IPS-18c (cell line): ENCODE results near the gene NAT10.
"Not testable (repeated sequence)": the region's sequence is repeated elsewhere in the genome, so short reads cannot be mapped to it uniquely, and the experiment has no call there.

Experiments used
- H3K4me3 ChIP-seq: 2 replicates; pipeline ENCODE4 v1.7.0; 2013; ENCODE audit warnings: low read depth, mild to moderate bottlenecking, low read length, moderate library complexity; ENCODE audit not compliant: insufficient read depth
- H3K9me3 ChIP-seq: one replicate; pipeline ENCODE4 v1.6.1; 2013; ENCODE audit warnings: mild to moderate bottlenecking, low read length, moderate library complexity; ENCODE audit not compliant: control insufficient read depth, insufficient read depth

The NAT10 gene

DNA sequence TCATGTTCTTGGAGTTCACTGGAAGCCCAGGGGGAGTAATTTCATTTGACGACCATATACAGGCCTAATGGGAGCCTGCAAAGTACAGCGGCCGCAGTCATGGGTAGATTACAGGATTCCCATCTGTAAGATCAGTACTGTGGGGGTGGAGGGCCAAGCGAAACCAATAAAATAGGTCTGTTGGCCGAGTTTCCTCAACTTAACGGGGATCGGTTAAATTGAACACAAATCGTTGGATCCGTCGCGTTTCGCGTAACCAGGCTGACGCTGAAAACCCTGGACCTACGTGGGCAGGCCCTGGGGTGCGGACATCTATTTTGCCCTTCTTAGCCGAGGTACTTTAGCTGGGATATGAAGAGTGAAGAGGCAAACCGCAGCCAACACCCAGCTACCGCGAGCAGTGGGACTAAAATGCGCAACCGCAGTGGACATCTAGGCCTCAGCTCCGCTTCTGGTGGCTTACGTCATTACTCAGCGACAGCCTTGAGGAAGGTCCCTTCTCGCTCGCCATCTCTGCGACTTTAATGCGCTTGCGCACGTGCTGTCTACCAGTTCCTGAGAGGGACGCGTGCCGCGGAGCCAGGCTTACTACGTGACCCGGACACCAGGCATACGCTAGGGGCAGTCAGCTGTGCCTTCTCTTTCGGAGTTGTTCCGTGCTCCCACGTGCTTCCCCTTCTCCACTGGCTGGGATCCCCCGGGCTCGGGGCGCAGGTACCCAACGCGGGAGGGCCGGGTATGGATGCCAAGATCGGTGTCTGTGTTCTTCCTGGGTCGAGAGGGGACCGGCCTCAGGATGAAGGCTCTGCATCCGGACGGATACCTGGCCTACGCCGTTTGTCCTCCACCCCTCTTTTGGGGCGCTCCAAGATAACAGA, at the start of gene NAT10:
Gene NAT10 (plus strand): TSS at position 551 of the 878 bp plus-strand sequence. CDS start 2,597 bp downstream, outside the sequence.
- Histone ChIP-seq H3K9me3 (no peaks in the 10 kb centered on the region), H3K4me3 (peak within 1 kb of the TSS; percentile 65)

DNA sequence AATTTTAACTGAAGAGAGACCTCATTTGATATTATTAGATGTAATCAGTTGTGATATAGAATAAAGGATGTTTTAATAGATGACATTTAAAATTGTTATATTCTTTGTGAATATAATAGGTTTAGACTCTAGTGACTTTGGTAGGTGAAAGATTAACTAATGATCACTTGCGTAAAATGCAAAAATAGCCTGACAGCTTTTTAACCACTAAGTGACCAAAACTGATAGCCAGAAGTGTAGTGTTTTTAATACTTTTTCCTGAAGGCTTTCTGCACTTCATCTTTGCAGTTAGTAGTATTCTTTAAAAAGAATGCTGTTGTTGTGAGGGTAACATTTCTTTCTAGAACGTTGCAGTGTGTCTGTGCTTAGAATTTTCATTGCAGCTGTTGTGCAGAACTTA, 48.8 kb upstream of the NAT10 start:
- H3K4me3 ChIP-seq: no peak overlapping the region

DNA sequence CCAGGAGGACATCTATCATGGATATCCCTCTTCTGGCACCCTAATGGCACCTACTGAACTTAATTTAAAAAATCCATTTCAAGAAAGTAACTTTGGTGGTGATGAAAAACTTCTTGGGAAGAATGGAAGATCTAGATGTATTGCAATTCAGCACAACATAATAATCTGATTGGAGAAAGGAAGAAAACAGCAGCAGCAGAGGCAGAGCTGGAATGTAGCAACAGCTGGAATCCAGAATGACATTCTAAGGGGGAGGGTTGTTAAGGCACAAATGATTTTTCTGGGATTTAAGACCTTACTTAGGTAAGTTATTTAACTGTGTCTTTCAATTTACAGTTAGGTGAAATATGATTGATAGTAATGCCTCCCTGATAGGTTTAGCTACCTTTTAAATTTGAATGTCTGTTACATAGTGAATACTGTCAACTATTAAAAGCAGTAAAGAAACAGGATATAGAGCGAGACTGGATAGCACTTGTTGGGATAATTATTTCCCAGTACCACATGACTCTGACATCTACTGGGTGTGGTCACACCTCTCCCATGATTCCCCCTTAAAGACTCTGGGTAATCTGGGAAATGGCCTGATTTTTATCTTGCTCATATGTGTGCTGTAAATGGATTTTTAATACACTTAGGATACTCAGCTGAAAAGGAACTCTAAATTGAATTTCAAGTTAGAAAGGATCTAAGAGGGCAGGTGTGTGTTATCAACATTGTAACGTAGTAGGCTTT, 42.2 kb upstream of the NAT10 start:
- Histone ChIP-seq H3K9me3 (no peaks in the 10 kb centered on the region), H3K4me3 (no peak overlapping the region)

More for the DNA sequence above, 48.8 kb upstream of the NAT10 start:
- no peaks in the 10 kb centered on the region for H3K9me3 ChIP-seq

DNA sequence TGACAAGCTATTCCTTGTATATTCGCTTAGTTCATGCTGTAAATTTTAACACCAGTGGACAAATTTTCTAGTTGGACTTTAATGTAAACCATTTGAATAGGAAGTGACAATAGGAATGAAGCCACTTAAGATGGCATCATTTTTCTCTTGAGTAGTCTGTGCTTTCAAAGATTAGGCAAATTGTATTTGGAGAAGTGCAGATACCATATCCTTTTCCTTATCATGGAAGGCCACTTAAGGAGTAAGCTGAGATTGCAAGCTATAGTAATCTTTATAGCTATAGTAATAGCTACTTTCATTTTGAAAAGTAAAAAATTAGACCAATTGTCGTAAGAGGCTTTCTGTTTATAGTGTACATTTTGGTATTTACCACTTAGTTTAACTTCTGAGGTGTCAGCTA, 41.1 kb upstream of the NAT10 start:
- H3K9me3 ChIP-seq: no peaks in the 10 kb centered on the region
- H3K4me3 ChIP-seq: no peak overlapping the region

DNA sequence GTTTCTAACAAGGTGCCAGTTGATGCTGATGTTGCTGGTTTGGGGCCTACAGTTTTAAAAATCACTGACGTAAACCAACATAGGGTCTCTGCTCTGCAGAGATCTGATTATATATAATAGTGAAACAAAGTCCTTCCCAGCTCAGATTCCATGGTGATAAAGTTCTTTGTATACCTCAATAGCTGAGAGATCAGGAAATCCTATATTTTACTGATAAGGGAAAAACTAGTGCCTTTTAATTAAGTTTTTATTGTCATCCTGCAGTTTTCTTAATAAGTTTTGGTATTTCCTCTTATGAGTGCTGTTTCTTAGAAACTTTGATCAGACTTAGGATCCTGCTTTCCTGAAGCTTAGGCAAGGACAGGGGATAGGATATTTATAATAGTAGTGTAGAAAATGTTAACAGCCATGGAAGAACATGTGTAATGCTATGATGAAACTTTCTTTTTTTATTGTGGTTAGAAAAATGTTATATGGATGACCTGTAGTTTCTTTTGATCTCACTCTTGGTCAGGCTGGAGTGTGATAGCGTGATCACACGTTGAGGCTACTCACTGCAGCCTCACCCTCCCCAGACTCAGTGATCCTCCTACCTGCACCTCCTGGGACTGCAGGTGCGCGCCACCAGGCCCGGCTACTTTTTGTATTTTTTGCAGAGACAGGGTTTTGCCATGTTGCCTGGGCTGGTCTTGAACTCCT, 39.8 kb upstream of the NAT10 start:
- Histone ChIP-seq H3K9me3 (no peaks in the 10 kb centered on the region), H3K4me3 (no peak overlapping the region)

DNA sequence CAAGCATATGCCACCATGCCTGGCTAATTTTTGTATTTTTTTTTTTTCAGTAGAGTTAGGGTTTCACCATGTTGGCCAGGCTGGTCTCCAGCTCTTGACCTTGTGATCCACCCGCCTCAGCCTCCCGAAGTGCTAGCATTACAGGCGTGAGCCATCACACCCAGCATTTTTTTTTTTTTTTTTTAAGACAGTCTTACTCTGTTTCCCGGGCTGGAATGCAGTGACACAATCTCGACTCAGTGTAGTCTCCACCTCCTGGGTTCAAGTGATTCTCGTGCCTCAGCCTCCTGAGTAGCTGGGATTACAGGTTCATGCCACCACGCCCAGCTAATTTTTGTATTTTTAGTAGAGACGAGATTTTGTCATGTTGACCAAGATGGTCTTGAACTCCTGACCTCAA, 38.7 kb upstream of the NAT10 start:
- H3K9me3 ChIP-seq, H3K4me3 ChIP-seq: not testable (repeated sequence)

DNA sequence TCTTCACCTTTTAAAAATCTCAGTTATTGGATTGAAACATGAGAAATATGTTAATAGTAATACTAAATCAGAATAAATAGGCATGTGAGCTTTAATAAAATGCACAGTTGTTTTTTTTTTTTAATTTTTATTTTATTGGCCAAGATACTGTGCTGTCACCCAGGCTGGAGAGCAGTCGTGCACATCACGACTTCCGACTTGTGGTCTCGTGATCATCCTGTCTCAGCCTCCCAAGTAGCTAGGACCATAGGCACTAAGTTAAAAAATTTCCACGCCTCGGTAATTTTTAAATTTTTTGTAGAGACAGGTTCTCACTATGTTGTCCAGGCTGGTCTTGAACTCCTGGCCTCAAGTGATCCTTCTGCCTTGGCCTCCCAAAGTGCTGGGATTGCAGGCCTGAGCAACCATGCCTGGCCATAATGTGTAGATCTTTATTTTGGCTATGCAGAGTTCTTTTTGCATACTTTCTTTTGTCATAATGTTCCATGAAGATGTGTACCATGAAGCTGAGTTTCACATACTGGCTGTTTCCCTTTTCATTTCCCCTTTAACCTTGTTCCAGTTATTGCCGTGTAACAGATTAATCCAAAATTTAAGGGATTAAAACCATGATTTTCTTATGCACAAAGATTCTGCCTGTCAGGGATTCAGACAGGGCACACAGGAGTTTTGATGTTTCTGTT, 37.9 kb upstream of the NAT10 start:
- no peak overlapping the region for H3K4me3 ChIP-seq

DNA sequence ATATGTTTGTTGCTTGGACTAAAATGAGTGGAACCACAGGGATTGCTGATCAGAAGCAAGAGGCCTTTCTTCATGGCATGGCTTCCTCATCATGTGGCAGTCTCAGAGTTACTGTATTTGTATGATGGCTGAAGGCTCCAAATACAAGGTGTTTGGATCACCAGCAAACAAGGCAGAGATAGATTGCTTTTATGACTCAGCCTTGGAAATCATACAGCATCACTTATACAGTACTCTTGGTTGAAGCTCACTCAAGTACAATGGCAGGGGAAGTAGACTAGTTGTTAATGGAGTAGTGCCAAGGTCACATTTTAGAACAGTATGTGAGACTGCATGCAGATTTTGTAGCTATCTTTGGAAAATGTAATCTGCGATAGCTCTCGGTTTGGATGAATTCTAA, 37.3 kb upstream of the NAT10 start:
- no peaks in the 10 kb centered on the region for H3K9me3 ChIP-seq
- no peak overlapping the region for H3K4me3 ChIP-seq

More for the DNA sequence above, 37.9 kb upstream of the NAT10 start:
- H3K9me3 ChIP-seq: no peaks in the 10 kb centered on the region

DNA sequence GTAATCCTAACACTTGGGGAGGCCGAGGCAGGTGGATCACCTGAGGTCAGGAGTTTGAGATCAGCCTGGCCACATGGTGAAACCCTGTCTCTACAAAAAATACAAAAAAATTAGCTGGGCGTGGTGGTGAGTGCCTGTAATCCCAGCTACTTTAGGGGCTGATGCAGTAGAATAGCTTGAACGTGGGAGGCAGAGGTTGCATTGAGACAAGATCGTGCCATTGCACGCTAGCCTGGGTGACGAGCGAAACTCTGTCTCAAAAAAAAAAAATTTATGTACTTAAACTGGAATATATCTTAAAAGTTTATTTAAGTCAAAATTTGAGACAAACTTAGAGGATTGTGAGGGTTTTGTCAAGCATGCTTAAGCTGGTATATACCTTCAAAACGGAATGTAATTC, 34.1 kb upstream of the NAT10 start:
- H3K9me3 ChIP-seq, H3K4me3 ChIP-seq: not testable (repeated sequence)

DNA sequence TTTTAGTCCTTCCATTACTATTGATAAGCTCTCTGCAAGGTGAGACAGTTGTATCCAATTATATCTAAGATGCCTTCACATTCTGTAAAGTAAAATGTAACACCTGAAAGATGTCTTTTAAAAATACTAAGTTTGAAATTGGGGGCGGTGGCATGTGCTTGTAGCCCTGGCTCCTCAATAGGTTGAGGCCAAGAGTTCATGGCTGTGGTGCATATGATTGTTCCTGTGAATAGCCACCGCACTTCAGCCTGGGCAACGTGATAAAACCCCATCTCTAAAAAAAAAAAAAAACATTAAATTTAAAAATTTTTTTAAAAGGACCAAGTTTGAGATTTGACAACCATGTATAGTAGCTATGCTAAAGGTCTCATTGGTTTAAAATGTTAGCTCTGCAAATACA, 33.4 kb upstream of the NAT10 start:
- Histone ChIP-seq H3K9me3 (no peaks in the 10 kb centered on the region), H3K4me3 (no peak overlapping the region)

DNA sequence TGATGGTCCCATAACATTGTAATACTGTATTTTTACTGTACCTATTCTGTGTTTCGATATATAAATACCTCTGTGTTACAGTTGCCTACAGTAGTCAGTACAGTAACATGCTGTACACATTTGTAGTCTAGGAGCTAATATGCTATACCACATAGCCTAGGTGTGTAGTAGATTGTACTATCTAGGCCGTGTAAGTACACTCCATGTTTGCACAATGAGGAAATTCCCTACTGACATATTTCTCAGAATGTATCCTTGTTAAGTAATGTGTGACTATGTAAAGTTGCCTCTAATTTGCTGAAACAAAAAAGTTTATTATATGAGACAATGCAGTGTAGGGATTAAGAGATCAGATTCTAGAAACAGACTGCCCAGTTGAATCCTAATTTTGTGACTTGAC, 32.6 kb upstream of the NAT10 start:
- H3K9me3 ChIP-seq: no peaks in the 10 kb centered on the region
- H3K4me3 ChIP-seq: no peak overlapping the region

DNA sequence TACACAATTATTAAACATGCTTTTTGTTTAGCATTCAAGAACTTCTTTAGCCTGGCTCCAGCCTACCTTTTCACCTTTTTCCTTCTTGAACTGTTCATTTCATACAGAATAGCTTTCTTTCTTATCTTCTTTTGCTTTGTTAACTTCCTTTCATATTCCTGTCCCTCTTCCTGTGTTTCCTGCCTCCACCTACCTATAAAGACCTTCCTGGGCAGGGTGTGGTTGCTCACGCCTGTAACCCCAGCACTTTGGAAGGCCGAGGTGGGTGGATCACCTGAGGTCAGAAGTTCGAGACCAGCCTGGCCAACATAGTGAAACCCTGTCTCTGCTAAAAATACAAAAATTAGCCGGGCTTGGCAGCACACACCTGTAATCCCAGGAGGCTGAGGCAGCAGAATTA, 31.0 kb upstream of the NAT10 start:
- H3K9me3 ChIP-seq: no peaks in the 10 kb centered on the region
- no peak overlapping the region for H3K4me3 ChIP-seq

DNA sequence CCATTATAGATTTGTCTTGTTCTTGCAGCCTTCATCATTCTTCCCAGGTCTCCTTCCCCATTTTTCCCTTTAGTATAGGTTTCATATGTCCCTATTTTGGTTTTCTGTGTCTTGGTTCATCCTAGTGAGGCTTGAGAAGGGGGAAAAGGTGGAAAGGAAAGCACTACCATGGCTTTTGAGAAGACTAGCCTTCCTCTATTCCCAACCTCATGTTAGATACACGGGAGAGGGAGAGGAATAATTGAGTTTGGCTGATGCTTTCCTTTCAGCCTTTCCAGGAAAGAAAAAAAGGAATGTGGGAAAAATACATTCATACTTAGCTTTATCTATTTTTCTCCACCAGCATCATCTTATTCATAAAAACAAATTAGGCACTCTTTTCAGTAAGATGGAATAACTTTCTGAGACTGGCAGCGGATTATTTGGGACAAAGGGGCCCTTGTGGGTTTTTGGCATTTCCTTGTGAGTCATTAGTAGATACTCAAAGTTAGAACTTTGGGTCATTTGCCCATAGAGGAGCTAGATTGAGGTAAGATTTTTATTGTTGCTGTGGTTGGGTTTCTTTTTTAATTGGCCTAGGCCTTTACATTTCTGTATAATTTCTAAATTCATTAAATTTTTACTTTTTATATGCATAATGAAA, 30.1 kb upstream of the NAT10 start:
- Histone ChIP-seq H3K9me3 (no peaks in the 10 kb centered on the region), H3K4me3 (no peak overlapping the region)

DNA sequence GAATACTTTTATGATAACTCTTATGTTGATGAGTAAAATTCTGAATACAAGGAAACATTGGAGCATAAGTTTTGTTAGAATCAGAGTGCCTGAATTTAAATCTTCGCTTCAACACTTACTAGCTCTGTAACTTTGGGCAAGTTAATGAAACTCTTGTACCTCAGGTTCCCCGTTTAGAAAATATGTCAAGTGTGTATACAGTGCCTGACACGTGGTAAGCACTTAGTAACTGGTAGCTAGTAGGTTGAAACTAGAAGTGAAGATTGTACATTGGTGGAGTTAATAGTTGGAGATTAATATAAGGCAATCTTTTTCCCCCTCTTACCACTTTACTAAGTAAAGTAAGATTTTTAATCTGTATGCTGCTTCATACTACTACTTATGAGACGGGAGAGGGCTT, 24.8 kb upstream of the NAT10 start:
- Histone ChIP-seq H3K4me3 (no peak overlapping the region), H3K9me3 (no peaks in the 10 kb centered on the region)

DNA sequence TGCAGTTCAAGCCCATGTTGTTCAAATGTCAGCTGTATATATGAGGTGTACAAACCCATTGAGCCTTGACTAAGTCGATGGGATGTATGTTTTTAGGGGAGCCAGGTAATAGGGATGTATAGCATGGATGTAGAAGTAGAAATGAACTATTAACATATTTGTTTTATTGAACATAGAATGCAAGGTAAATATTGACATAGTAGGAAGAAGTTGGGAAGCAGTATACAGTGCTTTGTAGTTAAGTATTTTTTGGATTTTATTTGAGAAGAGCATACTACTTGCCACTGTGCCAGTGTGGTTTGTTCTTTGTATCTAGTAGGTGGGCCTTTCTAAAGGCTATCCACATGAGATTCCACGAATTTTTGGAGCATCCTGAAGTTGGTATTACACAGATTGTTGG, 20.8 kb upstream of the NAT10 start:
- H3K4me3 ChIP-seq: no peak overlapping the region
- H3K9me3 ChIP-seq: no peaks in the 10 kb centered on the region

DNA sequence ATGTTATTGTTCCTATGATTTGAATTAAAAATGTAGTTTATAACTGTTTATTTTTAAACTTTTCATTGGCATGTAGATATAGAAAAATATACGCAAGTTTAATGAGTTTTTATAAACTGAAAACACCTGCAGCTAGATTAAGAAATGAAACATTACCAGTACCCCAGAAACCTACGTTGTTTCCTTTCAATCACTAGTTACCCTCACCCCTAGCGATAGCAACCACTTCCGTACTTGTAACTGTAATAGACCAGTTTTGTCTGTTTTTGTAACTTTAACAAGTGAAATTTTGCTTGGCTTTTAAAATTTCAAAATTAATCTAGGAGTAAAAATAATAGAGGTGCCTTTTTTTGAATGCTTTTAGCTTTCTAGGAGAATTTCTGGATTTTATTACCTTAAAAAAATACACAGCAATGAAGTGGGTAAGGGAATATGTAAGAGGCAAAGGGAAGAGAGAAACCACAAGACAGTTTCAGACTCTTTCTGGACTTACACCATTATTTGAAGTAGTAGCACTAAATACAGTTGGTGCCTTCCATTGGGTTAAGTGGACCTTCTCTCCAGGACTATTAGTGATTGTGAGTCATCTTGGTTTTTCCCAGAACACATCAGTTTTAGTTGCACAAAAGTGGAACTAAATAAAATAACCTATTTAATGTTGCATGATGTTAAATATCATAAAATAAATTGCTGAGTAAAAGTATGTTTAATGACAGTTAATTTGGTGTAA, 18.7 kb upstream of the NAT10 start:
- Histone ChIP-seq H3K9me3 (no peaks in the 10 kb centered on the region), H3K4me3 (no peak overlapping the region)
